ENCODE data around the gene DACT2.

Gene DACT2

DNA sequence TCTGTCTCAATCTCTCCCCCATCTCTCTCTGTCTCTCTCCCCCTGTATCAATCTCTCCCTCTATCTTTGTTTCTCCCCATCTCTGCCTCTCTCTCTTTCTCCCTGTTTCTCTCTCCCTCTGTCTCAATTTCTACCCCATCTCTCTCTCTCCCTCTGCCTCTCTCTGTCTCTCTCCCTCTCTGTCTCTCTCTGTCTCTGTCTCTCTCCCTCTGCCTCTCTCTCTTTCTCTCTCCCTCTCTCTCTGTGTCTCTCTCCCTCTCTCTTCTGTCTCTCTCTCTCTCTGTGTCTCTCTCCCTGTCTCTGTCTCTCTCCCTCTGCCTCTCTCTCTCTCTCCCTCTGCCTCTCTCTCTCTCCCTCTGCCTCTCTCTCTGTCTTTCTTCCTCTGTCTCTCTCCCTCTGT lies 62.6 kb downstream of the DACT2 start:
- DNase-seq: no peak
